H1 (cell line): ENCODE data around the gene PXDN. TPM values are rescaled to one million over a fixed set of nuclear protein-coding genes. Genes with fewer than 3 reads are reported as not detected.

Experiments used
- CTCF ChIA-PET: fragments of 300-600 bp; sonication (Branson Sonifier 250); formaldehyde crosslinking; loops from one replicate; lab custom pipeline; 2021; ENCODE audit not compliant: partially characterized antibody; lab: Charles Lee
- POLR2A ChIA-PET: fragments of 300-600 bp; sonication (Branson Sonifier 250); formaldehyde crosslinking; loops from one replicate; lab custom pipeline; 2021; ENCODE audit warnings: inconsistent platforms; ENCODE audit not compliant: partially characterized antibody; lab: Charles Lee
- DNase-seq, 2 experiments: peaks; one replicate each; pipeline versions ENCODE4 v3.0.0 to v3.0.0-alpha.2; 2010 to 2022; ENCODE audit warnings: low spot score in 2 of 2, low read depth in 1 of 2, mixed read lengths in 1 of 2
- FAIRE-seq: peaks from 2 replicates; lab custom pipeline; 2011; peaks lifted over from hg19 to GRCh38; lab: Jason Lieb, UNC
- H2AFZ ChIP-seq: 2 replicates; pipeline ENCODE4 v1.8.1; 2012; ENCODE audit warnings: low read length, inconsistent platforms
- H2AK5ac ChIP-seq: 2 replicates; pipeline ENCODE4 v1.6.1; 2013; ENCODE audit warnings: low read depth, low read length
- H2BK120ac ChIP-seq: replicated peaks from 2 replicates; pipeline ENCODE3; 2013; ENCODE audit warnings: low read depth, low read length, inconsistent platforms
- H2BK12ac ChIP-seq: 2 replicates; pipeline ENCODE4 v1.6.1; 2013; ENCODE audit warnings: low read depth, low read length
- H2BK15ac ChIP-seq: 2 replicates; pipeline ENCODE4 v1.6.1; 2013; ENCODE audit warnings: low read length
- H2BK20ac ChIP-seq: 2 replicates; pipeline ENCODE4 v1.6.1; 2013; ENCODE audit warnings: low read length
- H2BK5ac ChIP-seq: 2 replicates; pipeline ENCODE4 v1.6.1; 2013; ENCODE audit warnings: low read depth, low read length
- H3K14ac ChIP-seq: 2 replicates; pipeline ENCODE4 v1.6.1; 2013; ENCODE audit warnings: inconsistent platforms; ENCODE audit not compliant: insufficient read length
- H3K18ac ChIP-seq: 2 replicates; pipeline ENCODE4 v1.6.1; 2013; ENCODE audit warnings: low read length; ENCODE audit errors: extremely low read depth
- H3K23ac ChIP-seq: 2 replicates; pipeline ENCODE4 v1.6.1; 2013; ENCODE audit warnings: inconsistent platforms; ENCODE audit not compliant: insufficient read length
- H3K23me2 ChIP-seq: 2 replicates; pipeline ENCODE4 v1.6.1; 2013; ENCODE audit warnings: low read depth, low read length
- H3K27ac ChIP-seq: 2 replicates; pipeline ENCODE4 v1.6.1; 2011; ENCODE audit warnings: low read depth, low read length, inconsistent platforms
- H3K27me3 ChIP-seq, 4 experiments: replicated peaks in 1 of 4; 1 replicate in 1 of 4; 2 replicates in 3 of 4; pipeline versions ENCODE4 v1.6.1 to v1.8.1; 2011 to 2013; ENCODE audit warnings: low read length in 3 of 4, mild to moderate bottlenecking in 3 of 4, inconsistent platforms in 2 of 4, mixed read lengths in 2 of 4, moderate library complexity in 1 of 4; ENCODE audit not compliant: control insufficient read depth in 3 of 4, insufficient read depth in 3 of 4; ENCODE audit errors: extremely low read depth in 1 of 4
- H3K36me3 ChIP-seq, 4 experiments: 2 replicates each; pipeline versions ENCODE4 v1.6.1 to v1.8.1; 2011 to 2013; ENCODE audit warnings: mild to moderate bottlenecking in 4 of 4, low read length in 3 of 4, moderate library complexity in 2 of 4, control low read depth in 1 of 4, inconsistent platforms in 1 of 4; ENCODE audit not compliant: insufficient read depth in 4 of 4, control insufficient read depth in 2 of 4
- H3K4ac ChIP-seq: replicated peaks from 2 replicates; pipeline ENCODE3; 2013; ENCODE audit warnings: low read length, low read depth, mixed read lengths, inconsistent platforms; ENCODE audit not compliant: insufficient read length
- H3K4me1 ChIP-seq, 4 experiments: replicated peaks in 1 of 4; 1 replicate in 1 of 4; 2 replicates in 3 of 4; pipeline versions ENCODE4 v1.6.1 to v1.8.1; 2011 to 2013; ENCODE audit warnings: low read length in 3 of 4, inconsistent platforms in 2 of 4, mixed read lengths in 1 of 4; ENCODE audit not compliant: insufficient read depth in 4 of 4, control insufficient read depth in 3 of 4
- H3K4me2 ChIP-seq, 2 experiments: 2 replicates each; pipeline versions ENCODE4 v1.6.1 to v1.8.1; 2011 to 2013; ENCODE audit warnings: low read depth in 2 of 2, low read length in 2 of 2, control low read depth in 1 of 2, inconsistent platforms in 1 of 2, mild to moderate bottlenecking in 1 of 2; ENCODE audit not compliant: insufficient read depth in 1 of 2
- H3K4me3 ChIP-seq, 4 experiments: fragments of 200-600, 300-600 bp in 1 of 4; sonication (generic), shearing (Covaris generic), sonication (Bioruptor Twin) in 1 of 4; 2 replicates each; pipeline versions ENCODE4 v1.5.1 to v1.8.1; 2011 to 2016; ENCODE audit warnings: low read length in 4 of 4, low read depth in 3 of 4, control low read depth in 2 of 4, inconsistent platforms in 2 of 4, mild to moderate bottlenecking in 2 of 4, mixed read lengths in 1 of 4, moderate library complexity in 1 of 4; ENCODE audit not compliant: insufficient read depth in 2 of 4; ENCODE audit errors: extremely low read depth in 1 of 4
- H3K56ac ChIP-seq: replicated peaks from 2 replicates; pipeline ENCODE3; 2013; ENCODE audit warnings: low read depth, mild to moderate bottlenecking, mixed read lengths, low read length, inconsistent platforms; ENCODE audit not compliant: insufficient read length
- H3K79me1 ChIP-seq: 2 replicates; pipeline ENCODE4 v1.6.1; 2013; ENCODE audit warnings: low read depth, low read length, control low read depth
- H3K79me2 ChIP-seq, 2 experiments: 2 replicates each; pipeline versions ENCODE4 v1.6.1 to v1.8.1; 2012 to 2013; ENCODE audit warnings: low read length in 2 of 2, mild to moderate bottlenecking in 2 of 2, inconsistent platforms in 1 of 2; ENCODE audit not compliant: insufficient read depth in 2 of 2, control insufficient read depth in 1 of 2
- H3K9ac ChIP-seq, 4 experiments: replicated peaks in 1 of 4; 1 replicate in 1 of 4; 2 replicates in 3 of 4; pipeline versions ENCODE4 v1.6.1 to v1.8.1; 2011 to 2013; ENCODE audit warnings: low read depth in 3 of 4, low read length in 3 of 4, control low read depth in 2 of 4, mild to moderate bottlenecking in 2 of 4, moderate library complexity in 2 of 4, inconsistent platforms in 1 of 4; ENCODE audit errors: extremely low read depth in 1 of 4
- H3K9me3 ChIP-seq, 2 experiments: 2 replicates each; pipeline versions ENCODE4 v1.6.1 to v1.8.1; 2012 to 2013; ENCODE audit warnings: mild to moderate bottlenecking in 2 of 2, moderate library complexity in 2 of 2, control low read depth in 1 of 2, inconsistent platforms in 1 of 2, low read depth in 1 of 2, low read length in 1 of 2, mixed read lengths in 1 of 2; ENCODE audit not compliant: insufficient read depth in 2 of 2
- H4K20me1 ChIP-seq, 2 experiments: replicated peaks in 1 of 2; 2 replicates each; pipeline versions ENCODE3 to v1.8.1; 2011 to 2013; ENCODE audit warnings: inconsistent platforms in 2 of 2, low read length in 2 of 2, mild to moderate bottlenecking in 1 of 2; ENCODE audit not compliant: insufficient read depth in 2 of 2, control insufficient read depth in 1 of 2
- H4K5ac ChIP-seq: 2 replicates; pipeline ENCODE4 v1.6.1; 2013; ENCODE audit warnings: low read length, low read depth, mixed read lengths, inconsistent platforms; ENCODE audit not compliant: insufficient read length
- H4K8ac ChIP-seq: 2 replicates; pipeline ENCODE4 v1.8.0; 2013; ENCODE audit warnings: mild to moderate bottlenecking, moderate library complexity, low read length, inconsistent platforms; ENCODE audit not compliant: insufficient read depth; ENCODE audit errors: extremely low read depth
- H4K91ac ChIP-seq: replicated peaks from 2 replicates; pipeline ENCODE3; 2013; ENCODE audit warnings: low read length, mixed read lengths, inconsistent platforms; ENCODE audit not compliant: insufficient read length
- CBX8 ChIP-seq: fragments of 300-800, 300-1000 bp; sonication (generic); IDR thresholded peaks from 2 replicates; pipeline ENCODE4 v1.7.1; 2016; ENCODE audit warnings: low read depth, low read length, borderline replicate concordance
- CEBPB ChIP-seq: IDR thresholded peaks from 2 replicates; pipeline ENCODE4 v1.6.1; 2012; ENCODE audit warnings: low read depth, low read length
- JUN ChIP-seq: IDR thresholded peaks from 2 replicates; pipeline ENCODE4 v1.6.1; 2011; ENCODE audit warnings: low read depth, mild to moderate bottlenecking, improper control_type of control experiment, low read length
- KDM1A ChIP-seq: fragments of 200-600, 300-600 bp; sonication (generic); IDR thresholded peaks from 2 replicates; pipeline ENCODE4 v1.7.1; 2016; ENCODE audit warnings: mild to moderate bottlenecking, low read length, borderline replicate concordance
- PHF8 ChIP-seq: fragments of 200-600 bp; sonication (generic); conservative IDR thresholded peaks from 2 replicates; pipeline ENCODE4 v1.7.1; 2012; ENCODE audit warnings: low read depth, mild to moderate bottlenecking, inconsistent platforms, low read length, moderate library complexity
- RXRA ChIP-seq: IDR thresholded peaks from 2 replicates; pipeline ENCODE4 v1.6.1; 2011; ENCODE audit warnings: low read depth, mild to moderate bottlenecking, low read length, moderate library complexity; ENCODE audit not compliant: insufficient read depth
- SP4 ChIP-seq: IDR thresholded peaks from 2 replicates; pipeline ENCODE4 v1.6.1; 2012; ENCODE audit warnings: low read length, inconsistent platforms
- YY1 ChIP-seq: IDR thresholded peaks from 2 replicates; pipeline ENCODE4 v1.6.1; 2011; ENCODE audit warnings: low read depth, mild to moderate bottlenecking, low read length
- WGBS, 2 experiments: shearing (Covaris generic) in 1 of 2; methylation state at CpG; one replicate each; pipeline versions ENCODE4 v1.1.6 to v1.1.7; 2013 to 2015; ENCODE audit warnings: low lambda C conversion rate in 2 of 2, mixed read lengths in 2 of 2, inconsistent platforms in 1 of 2, low coverage in 1 of 2, missing lambda C conversion rate in 1 of 2; ENCODE audit not compliant: insufficient replicate concordance in 2 of 2, insufficient coverage in 1 of 2, insufficient read length in 1 of 2; ENCODE audit errors: extremely low coverage in 1 of 2, missing lambda C conversion rate in 1 of 2; 5-methylcytosine and 5-hydroxymethylcytosine counted together
- polyA plus RNA-seq, 7 experiments: library from polyadenylated mRNA; depleted of rRNA in 3 of 7; stranded (reverse) in 5 of 7; unstranded in 2 of 7; fragments of >200 nt in 5 of 7; fragments of 200-250 nt in 2 of 7; gene quantifications; 1 replicate in 5 of 7; 2 replicates in 1 of 7; 4 replicates in 1 of 7; pipeline versions ENCODE4 v1.2.1 to v1.2.3, GENCODE V29; 2011 to 2013; ENCODE audit warnings: missing spikeins in 2 of 7, mixed read lengths in 2 of 7
- total RNA-seq: library from RNA; stranded (reverse); fragmentation: NEBNext Ultra II Directional; extraction: Animal tissue kit (Norgen Biotek cat#: 25700); gene quantifications from 2 replicates; pipeline ENCODE4 v1.2.1, GENCODE V29; 2021
- TF ChIP-seq, protein P1 (sequence below), 3 experiments: IDR thresholded peaks; 1 replicate in 2 of 3; 2 replicates in 1 of 3; pipeline versions ENCODE4 v1.5.1 to v1.6.1; 2011; ENCODE audit warnings: low read length in 3 of 3, mild to moderate bottlenecking in 3 of 3, inconsistent platforms in 2 of 3, low read depth in 1 of 3, moderate library complexity in 1 of 3; ENCODE audit not compliant: insufficient read depth in 1 of 3; ENCODE audit errors: control extremely low read depth in 1 of 3

Gene PXDN
- total and polyA plus RNA-seq, 2 of the 8 experiments (the other 6 are each of a cell fraction or from before 2014, with no cell fraction given), result 104 to 141 TPM

DNA sequence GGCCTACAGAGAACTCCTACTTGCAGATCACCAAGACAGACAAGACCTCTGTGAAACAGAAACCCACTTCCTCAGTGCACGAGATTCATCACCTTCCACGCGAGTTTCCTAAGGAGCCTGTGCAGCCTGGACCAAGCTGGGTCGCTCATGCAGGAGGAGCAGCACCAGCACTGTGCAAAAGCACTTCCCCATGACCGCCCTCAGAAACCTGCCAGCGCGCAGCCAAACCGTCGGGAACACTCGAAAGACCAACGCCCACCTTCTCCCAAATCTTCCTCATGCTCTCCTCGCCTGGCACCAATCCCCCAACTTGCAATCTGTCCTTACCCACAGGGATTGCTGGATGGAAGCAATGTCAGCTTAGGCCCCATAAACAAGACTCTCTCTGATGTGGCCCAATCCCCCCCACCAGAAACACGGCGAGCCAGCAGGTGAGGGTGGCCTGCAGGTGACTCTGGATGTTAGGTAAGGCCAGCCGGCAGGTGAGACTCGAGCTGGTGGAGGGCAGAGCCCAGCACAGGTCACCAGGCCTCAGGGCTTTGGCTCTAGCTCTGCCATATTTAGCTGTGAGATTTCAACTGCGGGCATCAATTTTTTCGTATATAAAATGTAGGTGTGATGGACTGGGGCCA is 69.4 kb downstream of the PXDN start:
- FAIRE-seq, result no peak
- Histone ChIP-seq H3K79me1 (no peaks in the 10 kb centered on the region), H3K27ac (no peak overlapping the region), H2AFZ (no peak overlapping the region), H3K18ac (no peak overlapping the region), H3K14ac (no peak overlapping the region), H3K9me3 (no peaks in the 10 kb centered on the region), H4K5ac (no peak overlapping the region), H3K23me2 (peaks cover 10% of the 10 kb centered on the region; the same call in 1 of the 2 replicates), H3K9ac (no peak overlapping the region), H3K4me1 (no peaks in the 10 kb centered on the region), H3K36me3 (peaks cover 31 to 63% (median 54%) of the 10 kb centered on the region in 4 experiments), H3K23ac (no peak overlapping the region), H4K91ac (no peak overlapping the region), H3K4me3 (no peak overlapping the region), H4K20me1 (peaks cover 3 to 15% of the 10 kb centered on the region in 2 experiments), H2BK20ac (no peak overlapping the region), H3K56ac (no peak overlapping the region), H2AK5ac (no peak overlapping the region), H3K4me2 (no peak overlapping the region), H3K79me2 (no peaks in the 10 kb centered on the region), H3K4ac (no peak overlapping the region), H2BK120ac (no peak overlapping the region), H2BK12ac (no peak overlapping the region), H4K8ac (no peak overlapping the region), H2BK15ac (no peak overlapping the region), H2BK5ac (no peak overlapping the region), H3K27me3 (no peaks in the 10 kb centered on the region)
- ChIA-PET CTCF (interaction anchor here (1.0 to 3.7 kb wide), 6 partner anchors 11 to 95 kb away, joined by 3 to 14 read pairs (median 4); no protein-coding TSS in a partner anchor), POLR2A (no interaction called here)
- no peak for DNase-seq
- WGBS, 2 experiments, result 89% methylated on average over 16 of the region's 18 CpGs; no CpG with 5 or more reads in 1 of the 2 experiments
- TF ChIP-seq CBX8 (no peak), JUN (no peak), YY1 (no peak), SP4 (no peak), KDM1A (no peak), CEBPB (no peak), RXRA (no peak), PHF8 (no peak)
- TF ChIP-seq, protein P1, sequence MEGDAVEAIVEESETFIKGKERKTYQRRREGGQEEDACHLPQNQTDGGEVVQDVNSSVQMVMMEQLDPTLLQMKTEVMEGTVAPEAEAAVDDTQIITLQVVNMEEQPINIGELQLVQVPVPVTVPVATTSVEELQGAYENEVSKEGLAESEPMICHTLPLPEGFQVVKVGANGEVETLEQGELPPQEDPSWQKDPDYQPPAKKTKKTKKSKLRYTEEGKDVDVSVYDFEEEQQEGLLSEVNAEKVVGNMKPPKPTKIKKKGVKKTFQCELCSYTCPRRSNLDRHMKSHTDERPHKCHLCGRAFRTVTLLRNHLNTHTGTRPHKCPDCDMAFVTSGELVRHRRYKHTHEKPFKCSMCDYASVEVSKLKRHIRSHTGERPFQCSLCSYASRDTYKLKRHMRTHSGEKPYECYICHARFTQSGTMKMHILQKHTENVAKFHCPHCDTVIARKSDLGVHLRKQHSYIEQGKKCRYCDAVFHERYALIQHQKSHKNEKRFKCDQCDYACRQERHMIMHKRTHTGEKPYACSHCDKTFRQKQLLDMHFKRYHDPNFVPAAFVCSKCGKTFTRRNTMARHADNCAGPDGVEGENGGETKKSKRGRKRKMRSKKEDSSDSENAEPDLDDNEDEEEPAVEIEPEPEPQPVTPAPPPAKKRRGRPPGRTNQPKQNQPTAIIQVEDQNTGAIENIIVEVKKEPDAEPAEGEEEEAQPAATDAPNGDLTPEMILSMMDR (IDR thresholded peaks at IDR 0.05; ENCODE audit: control extremely low read depth in 1 of 3, insufficient read depth in 1 of 3, low read depth in 1 of 3, low read length in 3 of 3), result no peak
